ENCODE measurements around the gene NGEF. TPM values are rescaled to one million over a fixed set of nuclear protein-coding genes. Genes with fewer than 3 reads are reported as not detected.
A peak's percentile ranks its signal among the peaks of the same experiment; 100 is the strongest.

The NGEF gene
- total and polyA plus RNA-seq, 12 donors = 10.1 to 467 (median 46.1) TPM

DNA sequence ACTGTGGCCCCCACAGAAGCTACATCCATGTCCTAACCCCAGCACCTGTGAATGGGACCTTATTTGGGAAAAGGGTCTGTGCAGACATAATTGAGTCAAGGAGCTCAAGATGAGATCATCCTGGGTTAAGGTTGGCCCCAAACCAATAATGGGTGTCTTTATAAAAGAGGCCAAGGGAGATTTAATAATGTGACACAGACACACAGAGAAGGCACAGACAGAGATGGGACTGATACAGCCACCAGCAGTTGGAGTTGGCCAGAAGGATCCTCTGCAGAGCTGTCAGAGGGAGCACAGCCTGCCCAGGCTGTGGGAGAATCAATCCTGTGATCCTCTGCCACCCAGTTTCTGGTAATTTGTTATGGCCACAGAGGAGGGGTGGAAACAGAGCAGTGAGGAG lies 116.9 kb downstream of the NGEF start:
- no peak overlapping the region for H3K4me3 ChIP-seq
- no peak overlapping the region for H3K27ac ChIP-seq
- H3K27me3 ChIP-seq = no peaks in the 10 kb centered on the region
- TF ChIP-seq POLR2A (IDR thresholded peaks at IDR 0.05) = no peak
- TF ChIP-seq, protein P1, sequence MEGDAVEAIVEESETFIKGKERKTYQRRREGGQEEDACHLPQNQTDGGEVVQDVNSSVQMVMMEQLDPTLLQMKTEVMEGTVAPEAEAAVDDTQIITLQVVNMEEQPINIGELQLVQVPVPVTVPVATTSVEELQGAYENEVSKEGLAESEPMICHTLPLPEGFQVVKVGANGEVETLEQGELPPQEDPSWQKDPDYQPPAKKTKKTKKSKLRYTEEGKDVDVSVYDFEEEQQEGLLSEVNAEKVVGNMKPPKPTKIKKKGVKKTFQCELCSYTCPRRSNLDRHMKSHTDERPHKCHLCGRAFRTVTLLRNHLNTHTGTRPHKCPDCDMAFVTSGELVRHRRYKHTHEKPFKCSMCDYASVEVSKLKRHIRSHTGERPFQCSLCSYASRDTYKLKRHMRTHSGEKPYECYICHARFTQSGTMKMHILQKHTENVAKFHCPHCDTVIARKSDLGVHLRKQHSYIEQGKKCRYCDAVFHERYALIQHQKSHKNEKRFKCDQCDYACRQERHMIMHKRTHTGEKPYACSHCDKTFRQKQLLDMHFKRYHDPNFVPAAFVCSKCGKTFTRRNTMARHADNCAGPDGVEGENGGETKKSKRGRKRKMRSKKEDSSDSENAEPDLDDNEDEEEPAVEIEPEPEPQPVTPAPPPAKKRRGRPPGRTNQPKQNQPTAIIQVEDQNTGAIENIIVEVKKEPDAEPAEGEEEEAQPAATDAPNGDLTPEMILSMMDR (IDR thresholded peaks at IDR 0.05) = no peak
- intact Hi-C loops (cut with DNase I) = no loop called here
- H3K36me3 ChIP-seq (replicated peaks in 1 of 2) = no peaks in the 10 kb centered on the region
- H3K9me3 ChIP-seq (replicated peaks in 1 of 3) = no peaks in the 10 kb centered on the region
- peaks cover 14% of the 10 kb centered on the region in 2 donors for H3K4me1 ChIP-seq (replicated peaks in 1 of 2)
- peak in 1 of 7 donors; percentile 43 for DNase-seq

DNA sequence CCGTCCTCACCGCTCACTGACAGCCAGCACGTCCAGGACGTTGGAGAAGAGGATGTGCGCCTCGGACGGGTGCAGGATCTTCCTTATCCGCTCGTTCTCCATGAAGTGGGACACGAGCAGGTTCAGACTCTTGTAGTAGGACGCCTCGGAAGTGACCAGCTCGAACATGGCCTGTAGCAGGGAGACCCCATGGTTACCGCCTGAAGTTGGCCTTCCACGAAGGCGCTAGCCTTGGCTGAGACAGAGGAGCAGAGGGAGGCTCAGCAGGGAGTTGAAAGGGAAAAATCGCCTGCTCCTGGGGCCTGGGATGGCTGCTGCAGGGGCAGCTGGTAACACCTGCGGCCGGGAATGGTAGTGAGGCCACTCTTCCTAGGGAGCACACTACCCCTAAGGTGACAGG lies 118.3 kb downstream of the NGEF start:
- no peaks in the 10 kb centered on the region for H3K27me3 ChIP-seq
- DNase-seq = peak in 2 of 7 donors; percentile 20 to 45
- no peak overlapping the region for H3K4me3 ChIP-seq
- H3K9me3 ChIP-seq (replicated peaks in 1 of 3) = no peaks in the 10 kb centered on the region
- intact Hi-C loops (cut with DNase I) = no loop called here
- WGBS, 4 donors = 87 to 92% (median 89%) methylated on average over 18 to 19 of the region's 19 CpGs
- H3K4me1 ChIP-seq (replicated peaks in 1 of 2) = peaks cover 11 to 15% of the 10 kb centered on the region in 2 donors
- TF ChIP-seq, protein P1 (IDR thresholded peaks at IDR 0.05) = no peak
- TF ChIP-seq POLR2A (IDR thresholded peaks at IDR 0.05) = no peak
- no peaks in the 10 kb centered on the region for H3K36me3 ChIP-seq (replicated peaks in 1 of 2)
- H3K27ac ChIP-seq = no peak overlapping the region

DNA sequence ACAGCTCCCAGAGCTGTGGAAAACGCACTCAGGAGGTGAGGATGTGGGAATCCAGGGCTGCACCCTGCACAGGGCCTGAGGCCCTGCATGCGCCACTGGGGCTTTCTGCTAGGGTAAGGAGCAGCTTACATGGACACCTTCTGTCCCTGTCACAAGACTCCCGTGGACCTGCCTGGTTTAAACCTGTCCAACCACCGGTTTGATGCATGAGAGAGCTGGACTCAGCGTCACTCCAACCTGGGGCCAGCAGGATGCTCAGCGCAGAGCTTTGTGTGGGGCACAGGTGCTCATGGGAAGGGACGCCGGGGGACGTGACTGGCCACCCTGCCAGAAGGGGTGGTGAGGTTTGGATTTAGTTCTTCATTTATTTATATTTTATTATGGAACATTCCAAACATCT lies 118.8 kb downstream of the NGEF start:
- peak in 3 of 7 donors; percentile 11 to 41 (median 14) for DNase-seq
- H3K27ac ChIP-seq = no peak overlapping the region
- H3K9me3 ChIP-seq (replicated peaks in 1 of 3) = no peaks in the 10 kb centered on the region
- H3K4me3 ChIP-seq = no peak overlapping the region
- no peaks in the 10 kb centered on the region for H3K36me3 ChIP-seq (replicated peaks in 1 of 2)
- 92 to 100% (median 93%) methylated on average over 5 to 9 of the region's 9 CpGs for WGBS, 4 donors
- H3K4me1 ChIP-seq (replicated peaks in 1 of 2) = peaks cover 11 to 15% of the 10 kb centered on the region in 2 donors
- no peaks in the 10 kb centered on the region for H3K27me3 ChIP-seq
- intact Hi-C loops (cut with DNase I) = no loop called here
- TF ChIP-seq, protein P1 (IDR thresholded peaks at IDR 0.05) = no peak
- no peak for TF ChIP-seq POLR2A (IDR thresholded peaks at IDR 0.05)

DNA sequence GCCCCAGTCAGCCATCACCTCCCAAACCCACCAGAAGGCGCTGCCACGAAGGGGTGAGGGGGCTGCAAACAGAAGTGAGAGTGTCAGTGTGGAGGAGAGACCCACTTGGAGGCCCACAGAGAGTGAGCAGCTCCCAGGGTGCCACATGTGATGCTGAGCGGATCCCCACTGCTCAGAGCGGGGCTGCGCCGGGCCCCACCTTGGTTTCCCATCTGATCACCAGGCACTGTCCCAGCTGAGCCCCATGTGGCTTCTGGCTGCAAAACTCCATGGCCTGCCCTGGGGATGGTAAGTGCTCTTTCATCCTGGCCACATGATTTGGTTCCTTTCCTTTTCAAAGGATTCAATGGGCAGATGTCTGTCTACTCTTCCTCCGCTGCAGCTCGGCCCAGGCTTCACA lies 119.2 kb downstream of the NGEF start:
- whole genome bisulfite sequencing, 4 donors = 91 to 98% (median 94%) methylated on average over 4 to 8 of the region's 8 CpGs
- no peaks in the 10 kb centered on the region for H3K27me3 ChIP-seq
- intact Hi-C loops (cut with DNase I) = no loop called here
- TF ChIP-seq POLR2A (IDR thresholded peaks at IDR 0.05) = no peak
- TF ChIP-seq, protein P1 (IDR thresholded peaks at IDR 0.05) = no peak
- peaks cover 11 to 15% of the 10 kb centered on the region in 2 donors for H3K4me1 ChIP-seq (replicated peaks in 1 of 2)
- peak in 3 of 7 donors; percentile 1 to 25 (median 10) for DNase-seq
- H3K27ac ChIP-seq = no peak overlapping the region
- no peak overlapping the region for H3K4me3 ChIP-seq
- no peaks in the 10 kb centered on the region for H3K36me3 ChIP-seq (replicated peaks in 1 of 2)
- no peaks in the 10 kb centered on the region for H3K9me3 ChIP-seq (replicated peaks in 1 of 3)

All from adrenal gland (tissue), 12 donors.